Measurements from ENCODE around the gene CNN1.
"Not testable (repeated sequence)": the region's sequence is repeated elsewhere in the genome, so short reads cannot be mapped to it uniquely, and the experiment has no call there.

DNA sequence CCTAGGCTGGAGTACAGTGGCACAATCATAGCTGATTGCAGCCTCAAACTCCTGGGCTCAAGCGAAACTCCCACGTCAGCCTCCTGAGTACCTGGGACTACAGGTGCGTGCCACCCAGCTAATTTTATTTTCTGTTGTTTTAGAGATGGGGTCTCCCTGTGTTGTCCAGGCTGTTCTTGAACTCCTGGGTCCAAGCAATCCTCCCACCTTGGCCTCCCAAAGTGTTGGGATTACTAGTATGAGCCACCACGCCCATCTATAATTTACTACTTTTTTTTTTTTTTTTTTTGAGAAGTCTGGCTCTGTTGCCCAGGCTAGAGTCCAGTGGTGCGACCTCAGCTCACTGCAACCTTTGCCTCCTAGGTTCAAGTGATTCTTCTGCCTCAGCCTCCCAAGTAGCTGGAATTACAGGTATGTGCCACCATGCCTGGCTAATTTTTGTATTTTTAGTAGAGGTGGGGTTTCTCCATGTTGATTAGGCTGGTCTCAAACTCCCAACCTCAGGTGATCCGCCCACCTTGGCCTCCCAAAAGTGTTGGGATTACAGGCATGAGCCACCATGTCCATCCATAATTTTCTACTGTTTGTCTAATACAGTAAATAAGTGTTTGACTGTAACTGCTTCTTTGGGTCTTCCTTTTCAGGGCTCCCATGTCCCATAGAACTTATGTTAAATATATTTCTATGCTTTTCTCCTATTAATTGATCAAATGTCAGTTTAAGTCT, 25.6 kb downstream of the CNN1 start:
- TF ChIP-seq, protein P1, sequence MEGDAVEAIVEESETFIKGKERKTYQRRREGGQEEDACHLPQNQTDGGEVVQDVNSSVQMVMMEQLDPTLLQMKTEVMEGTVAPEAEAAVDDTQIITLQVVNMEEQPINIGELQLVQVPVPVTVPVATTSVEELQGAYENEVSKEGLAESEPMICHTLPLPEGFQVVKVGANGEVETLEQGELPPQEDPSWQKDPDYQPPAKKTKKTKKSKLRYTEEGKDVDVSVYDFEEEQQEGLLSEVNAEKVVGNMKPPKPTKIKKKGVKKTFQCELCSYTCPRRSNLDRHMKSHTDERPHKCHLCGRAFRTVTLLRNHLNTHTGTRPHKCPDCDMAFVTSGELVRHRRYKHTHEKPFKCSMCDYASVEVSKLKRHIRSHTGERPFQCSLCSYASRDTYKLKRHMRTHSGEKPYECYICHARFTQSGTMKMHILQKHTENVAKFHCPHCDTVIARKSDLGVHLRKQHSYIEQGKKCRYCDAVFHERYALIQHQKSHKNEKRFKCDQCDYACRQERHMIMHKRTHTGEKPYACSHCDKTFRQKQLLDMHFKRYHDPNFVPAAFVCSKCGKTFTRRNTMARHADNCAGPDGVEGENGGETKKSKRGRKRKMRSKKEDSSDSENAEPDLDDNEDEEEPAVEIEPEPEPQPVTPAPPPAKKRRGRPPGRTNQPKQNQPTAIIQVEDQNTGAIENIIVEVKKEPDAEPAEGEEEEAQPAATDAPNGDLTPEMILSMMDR (IDR thresholded peaks at IDR 0.05; ENCODE audit: low read depth, low read length): not testable (repeated sequence)
- TF ChIP-seq EZH2phosphoT487 (IDR thresholded peaks at IDR 0.05; ENCODE audit: low read depth): not testable (repeated sequence)

Data from OCI-LY3 (cell line).